Activated T-cell treated with anti-CD3 and anti-CD28 coated beads for 4 hours (primary cell): Measurements from ENCODE around the gene CYYR1.

Experiments used
- DNase-seq: peaks from one replicate; pipeline ENCODE4 v3.0.0-alpha.2; 2020

The CYYR1 gene

DNA sequence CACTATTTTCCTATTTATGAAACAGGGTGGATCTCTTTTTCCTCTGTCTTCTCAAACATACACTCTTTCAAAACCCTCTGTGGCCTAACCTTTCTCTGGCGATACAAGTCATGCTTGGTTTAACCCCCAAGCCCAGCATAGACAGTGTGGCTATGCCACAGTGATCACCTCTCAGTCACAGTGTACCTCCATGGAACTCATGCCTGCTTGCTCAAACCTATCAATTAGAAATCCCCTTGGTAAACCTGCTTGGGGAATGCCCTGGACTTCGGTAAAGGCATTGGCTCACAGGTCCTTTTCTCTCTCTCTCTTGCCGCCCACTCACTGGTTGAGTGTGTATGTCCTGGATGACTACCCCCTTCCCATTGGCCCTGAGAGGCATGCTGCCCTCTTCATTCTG lies 147.5 kb downstream of the CYYR1 start:
- DNase-seq = no peak

- DNase-seq = no peak
Observed at GRCh38 chr21:26423511-26423910, 149.6 kb downstream of the CYYR1 start.

DNA sequence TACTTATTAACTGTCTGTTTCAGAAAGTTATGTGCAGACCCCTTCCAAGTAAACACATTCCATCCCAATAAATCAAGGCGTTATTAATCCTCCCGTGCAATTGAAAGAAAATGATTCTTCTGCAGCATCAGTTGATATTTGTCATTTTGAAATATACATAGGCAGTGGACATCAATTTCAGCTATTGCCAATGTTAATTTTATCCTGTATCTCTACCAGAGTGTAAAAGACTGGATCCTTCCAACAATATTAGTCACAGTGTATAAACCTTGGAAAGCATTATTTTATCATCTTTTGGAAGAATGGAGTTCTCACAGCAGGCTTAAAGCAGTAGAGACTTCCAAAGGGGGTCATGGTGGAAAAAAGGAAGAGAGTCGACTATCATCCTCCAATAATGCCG lies 150.4 kb downstream of the CYYR1 start:
- no peak for DNase-seq

- no peak for DNase-seq
Observed at GRCh38 chr21:26422138-26422537, 150.9 kb downstream of the CYYR1 start.

DNA sequence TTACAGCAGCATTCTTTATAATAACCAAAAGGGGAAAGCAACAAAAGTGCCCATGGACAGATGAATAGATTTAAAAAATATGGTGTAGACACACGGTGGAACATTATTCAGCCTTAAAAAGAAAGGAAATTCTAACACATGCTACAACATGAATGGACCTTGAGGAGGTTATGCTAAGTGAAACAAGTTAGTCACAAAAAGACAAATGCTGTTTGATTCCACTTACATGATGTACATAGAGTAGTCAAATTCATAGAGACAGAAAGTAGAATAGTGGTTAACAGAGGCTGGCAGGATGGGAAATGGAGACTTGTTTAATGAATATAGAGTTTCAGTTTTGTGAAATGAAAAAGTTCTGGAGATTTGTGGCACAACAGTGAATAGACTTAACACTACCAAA lies 151.4 kb downstream of the CYYR1 start:
- no peak for DNase-seq
